ENCODE measurements around the gene BTBD16.

DNA sequence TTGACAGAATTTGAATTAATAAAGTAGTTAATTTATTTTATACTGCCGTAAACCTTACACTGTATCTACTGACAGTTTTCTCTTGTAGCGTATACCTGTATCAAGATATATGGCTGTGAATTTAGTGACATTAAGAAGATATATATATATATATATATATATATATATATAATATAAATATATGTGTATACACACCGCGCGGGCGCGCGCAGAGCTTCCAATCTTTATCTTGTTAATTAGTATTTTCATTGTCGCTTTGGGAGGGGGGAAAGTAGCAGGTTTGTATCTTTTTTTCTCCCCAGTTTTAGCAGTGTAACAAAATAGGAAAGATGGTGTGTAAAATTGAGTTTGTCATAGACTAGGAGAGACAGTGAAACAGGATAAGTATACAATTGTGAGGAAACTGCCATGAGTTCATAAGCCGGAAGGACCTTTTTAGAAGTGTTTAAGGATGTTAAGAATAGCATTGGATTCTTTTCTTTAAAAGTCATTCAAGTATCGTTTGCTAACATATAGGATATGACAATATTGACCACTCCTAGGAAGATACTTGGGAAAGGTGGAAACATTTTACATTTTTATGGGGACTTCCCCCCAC lies 105.4 kb downstream of the BTBD16 start:
- TF ChIP-seq, protein P1, sequence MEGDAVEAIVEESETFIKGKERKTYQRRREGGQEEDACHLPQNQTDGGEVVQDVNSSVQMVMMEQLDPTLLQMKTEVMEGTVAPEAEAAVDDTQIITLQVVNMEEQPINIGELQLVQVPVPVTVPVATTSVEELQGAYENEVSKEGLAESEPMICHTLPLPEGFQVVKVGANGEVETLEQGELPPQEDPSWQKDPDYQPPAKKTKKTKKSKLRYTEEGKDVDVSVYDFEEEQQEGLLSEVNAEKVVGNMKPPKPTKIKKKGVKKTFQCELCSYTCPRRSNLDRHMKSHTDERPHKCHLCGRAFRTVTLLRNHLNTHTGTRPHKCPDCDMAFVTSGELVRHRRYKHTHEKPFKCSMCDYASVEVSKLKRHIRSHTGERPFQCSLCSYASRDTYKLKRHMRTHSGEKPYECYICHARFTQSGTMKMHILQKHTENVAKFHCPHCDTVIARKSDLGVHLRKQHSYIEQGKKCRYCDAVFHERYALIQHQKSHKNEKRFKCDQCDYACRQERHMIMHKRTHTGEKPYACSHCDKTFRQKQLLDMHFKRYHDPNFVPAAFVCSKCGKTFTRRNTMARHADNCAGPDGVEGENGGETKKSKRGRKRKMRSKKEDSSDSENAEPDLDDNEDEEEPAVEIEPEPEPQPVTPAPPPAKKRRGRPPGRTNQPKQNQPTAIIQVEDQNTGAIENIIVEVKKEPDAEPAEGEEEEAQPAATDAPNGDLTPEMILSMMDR (IDR thresholded peaks at IDR 0.05): no peak
- TF ChIP-seq POLR2AphosphoS5 (IDR thresholded peaks at IDR 0.05) (no peak), POLR2A (IDR thresholded peaks at IDR 0.05) (no peak)

Data from breast epithelium (tissue), 3 donors.